SK-N-SH treated with all-trans-retinoic acid at 6 μM for 48 hours (cell line): ENCODE results near the gene BTN2A1.
"Not testable (repeated sequence)": the region's sequence is repeated elsewhere in the genome, so short reads cannot be mapped to it uniquely, and the experiment has no call there.

Source experiments
- ATAC-seq: fragments of 200-7000 bp; cut with Tn5 transposase; 3 replicates; pipeline ENCODE4 v1.9.1; 2020; ENCODE audit warnings: mild to moderate bottlenecking, moderate library complexity
- BACH2 ChIP-seq: fragments of 250-450 bp; sonication (Bioruptor Pico); IDR thresholded peaks from 2 replicates; pipeline ENCODE4 v1.9.0; 2021; ENCODE audit warnings: mild to moderate bottlenecking, borderline replicate concordance
- CREB5 ChIP-seq: fragments of 250-450 bp; sonication (Bioruptor Pico); IDR thresholded peaks from 2 replicates; pipeline ENCODE4 v1.5.1; 2020; ENCODE audit warnings: low read depth, mild to moderate bottlenecking, moderate library complexity
- CSDC2 ChIP-seq: fragments of 250-450 bp; sonication (Bioruptor Pico); IDR thresholded peaks from 2 replicates; pipeline ENCODE4 v1.5.0; 2020; ENCODE audit warnings: mild to moderate bottlenecking, moderate library complexity
- ESRRG ChIP-seq: fragments of 250-450 bp; sonication (Bioruptor Pico); IDR thresholded peaks from 2 replicates; pipeline ENCODE4 v1.6.1; 2021; ENCODE audit warnings: mild to moderate bottlenecking
- PATZ1 ChIP-seq: fragments of 250-450 bp; sonication (Bioruptor Pico); IDR thresholded peaks from 2 replicates; pipeline ENCODE4 v1.8.0; 2020; ENCODE audit warnings: mild to moderate bottlenecking, moderate library complexity, borderline replicate concordance
- POU6F1 ChIP-seq: fragments of 250-450 bp; sonication (Bioruptor Pico); IDR thresholded peaks from 2 replicates; pipeline ENCODE4 v1.8.0; 2021; ENCODE audit warnings: low read depth, mild to moderate bottlenecking, moderate library complexity, borderline replicate concordance
- PPARA ChIP-seq: fragments of 250-450 bp; sonication (Bioruptor Pico); IDR thresholded peaks from 2 replicates; pipeline ENCODE4 v1.5.0; 2020; ENCODE audit warnings: mild to moderate bottlenecking, borderline replicate concordance
- SNAI2 ChIP-seq: fragments of 250-450 bp; sonication (Bioruptor Pico); IDR thresholded peaks from 2 replicates; pipeline ENCODE4 v1.5.0; 2020; ENCODE audit warnings: mild to moderate bottlenecking, moderate library complexity
- TCF4 ChIP-seq: fragments of 250-450 bp; sonication (Bioruptor Pico); IDR thresholded peaks from 2 replicates; pipeline ENCODE4 v1.8.0; 2021; ENCODE audit warnings: mild to moderate bottlenecking, moderate library complexity, borderline replicate concordance
- TOX ChIP-seq: fragments of 250-450 bp; sonication (Bioruptor Pico); IDR thresholded peaks from 2 replicates; pipeline ENCODE4 v1.8.0; 2021; ENCODE audit warnings: mild to moderate bottlenecking, moderate library complexity, borderline replicate concordance
- TSHZ2 ChIP-seq: fragments of 250-450 bp; sonication (Bioruptor Pico); IDR thresholded peaks from 2 replicates; pipeline ENCODE4 v1.5.0; 2020; ENCODE audit warnings: mild to moderate bottlenecking, moderate library complexity
- ZC3H10 ChIP-seq: fragments of 250-450 bp; sonication (Bioruptor Pico); IDR thresholded peaks from 2 replicates; pipeline ENCODE4 v1.5.1; 2021; ENCODE audit warnings: mild to moderate bottlenecking, moderate library complexity
- ZFP3 ChIP-seq: fragments of 250-450 bp; sonication (Bioruptor Pico); IDR thresholded peaks from 2 replicates; pipeline ENCODE4 v1.5.0; 2020; ENCODE audit warnings: mild to moderate bottlenecking, moderate library complexity
- ZNF565 ChIP-seq: fragments of 450-650 bp; formaldehyde crosslinking; conservative IDR thresholded peaks from 2 replicates; pipeline ENCODE4 v1.5.0; 2020; ENCODE audit warnings: low read depth, mild to moderate bottlenecking, moderate library complexity
- ZNF70 ChIP-seq: fragments of 450-650 bp; formaldehyde crosslinking; IDR thresholded peaks from 2 replicates; pipeline ENCODE4 v1.5.0; 2020; ENCODE audit warnings: mild to moderate bottlenecking, moderate library complexity
- ZNF8 ChIP-seq: fragments of 450-650 bp; formaldehyde crosslinking; IDR thresholded peaks from 2 replicates; pipeline ENCODE4 v1.5.0; 2020; ENCODE audit warnings: mild to moderate bottlenecking, moderate library complexity

Gene BTN2A1

GRCh38 chr6:26501482-26501986, 43.8 kb downstream of the BTN2A1 start:
- TF ChIP-seq POU6F1 (CRISPR knock-in tag) (no peak), ZFP3 (CRISPR knock-in tag) (no peak)
- ATAC-seq = peak; percentile 83

- no peak for TF ChIP-seq SNAI2 (CRISPR knock-in tag)
- no peak; the same call in 2 of the 3 replicates for ATAC-seq
These were observed 44.4 kb downstream of the BTN2A1 start for GRCh38 chr6:26502165-26502564.

- TF ChIP-seq SNAI2 (CRISPR knock-in tag) (no peak), ZC3H10 (no peak), TCF4 (CRISPR knock-in tag) (no peak), ZNF70 (no peak), PPARA (CRISPR knock-in tag) (no peak), TOX (CRISPR knock-in tag) (no peak), CSDC2 (CRISPR knock-in tag) (no peak), ESRRG (CRISPR knock-in tag) (no peak), CREB5 (CRISPR knock-in tag) (no peak), ZNF565 (no peak), BACH2 (CRISPR knock-in tag) (no peak), POU6F1 (CRISPR knock-in tag) (no peak)
- no peak for ATAC-seq
These were observed 44.9 kb downstream of the BTN2A1 start for GRCh38 chr6:26502626-26503025.

GRCh38 chr6:26507658-26508057, 49.9 kb downstream of the BTN2A1 start:
- no peak for ATAC-seq
- TF ChIP-seq ZNF70 = no peak
- no peak for TF ChIP-seq PATZ1 (CRISPR knock-in tag)
- no peak for TF ChIP-seq SNAI2 (CRISPR knock-in tag)
- TF ChIP-seq TSHZ2 = no peak

- not testable (repeated sequence) for ATAC-seq
These were observed 53.3 kb downstream of the BTN2A1 start for GRCh38 chr6:26511033-26511432.

GRCh38 chr6:26514984-26515383, 57.2 kb downstream of the BTN2A1 start:
- no peak for ATAC-seq
- TF ChIP-seq BACH2 (CRISPR knock-in tag) (no peak), POU6F1 (CRISPR knock-in tag) (no peak), ZNF8 (no peak), ZC3H10 (no peak), CREB5 (CRISPR knock-in tag) (no peak)
